Stimulated activated CD4-positive, alpha-beta T cell treated with anti-CD3 and anti-CD28 coated beads, Interleukin-12 subunit alpha, Interleukin-12 subunit beta, amount 100 ng/mL, for 24 hours (primary cell): ENCODE measurements around the gene MRPL53.
"Not testable (repeated sequence)": the region's sequence is repeated elsewhere in the genome, so short reads cannot be mapped to it uniquely, and the experiment has no call there.

ENCODE experiments used
- DNase-seq, 2 experiments: peaks; one replicate each; pipeline ENCODE4 v3.0.0-alpha.2; 2020; ENCODE audit warnings: low read depth in 2 of 2

The MRPL53 gene

DNA sequence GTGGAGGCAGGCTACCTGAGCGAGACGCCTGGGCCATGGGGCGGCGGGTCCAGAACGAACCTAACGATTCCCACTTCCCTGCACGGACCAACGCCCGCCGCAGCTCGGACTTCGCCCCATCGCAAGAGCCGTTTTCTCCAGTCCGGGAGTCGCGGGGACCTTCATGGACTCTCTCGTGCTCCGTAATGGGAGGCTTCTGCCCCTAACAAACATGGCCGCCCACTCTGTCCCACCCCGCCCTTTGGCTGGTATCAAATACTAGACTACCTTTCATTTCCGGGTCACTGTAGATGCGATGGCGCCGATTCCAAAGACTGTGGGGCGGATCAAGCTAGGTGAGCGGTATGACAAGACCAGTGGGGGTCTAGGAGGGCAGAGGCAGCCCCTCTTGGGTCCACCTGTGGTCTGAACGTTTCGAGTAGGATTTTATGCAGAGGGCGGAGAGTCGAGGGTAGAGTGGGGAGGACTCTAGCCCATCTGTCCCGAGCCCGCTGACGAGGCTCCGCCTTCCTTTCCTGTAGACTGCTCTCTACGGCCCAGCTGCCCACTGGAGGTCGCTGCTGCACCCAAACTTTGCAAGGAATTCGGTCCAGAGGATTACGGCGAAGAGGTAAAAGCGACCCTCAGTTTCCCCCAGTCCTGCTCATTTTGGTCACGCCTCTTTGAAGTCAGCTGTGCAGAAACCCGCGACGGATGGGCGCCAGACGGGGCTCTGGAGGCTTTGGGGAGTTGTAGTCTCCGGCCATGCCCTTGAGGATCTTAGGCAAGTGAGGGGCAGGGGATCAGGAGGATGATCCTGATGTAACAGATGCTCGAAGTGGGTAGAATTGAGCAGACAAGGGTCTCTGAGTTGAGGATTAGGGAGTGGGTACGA is 10.6 kb upstream of the MRPL53 start, which contains the start of the genes CCDC142 and TTC31:
Gene CCDC142, minus strand, starts transcription at position 198 of the 874 bp plus-strand sequence. Its CDS starts 161 bp downstream, at position 37.
Gene TTC31, plus strand, starts transcription at position 281 of the 874 bp plus-strand sequence. Its CDS starts 15 bp downstream, at position 296.
- peak; percentile 85 to 93 for DNase-seq

DNA sequence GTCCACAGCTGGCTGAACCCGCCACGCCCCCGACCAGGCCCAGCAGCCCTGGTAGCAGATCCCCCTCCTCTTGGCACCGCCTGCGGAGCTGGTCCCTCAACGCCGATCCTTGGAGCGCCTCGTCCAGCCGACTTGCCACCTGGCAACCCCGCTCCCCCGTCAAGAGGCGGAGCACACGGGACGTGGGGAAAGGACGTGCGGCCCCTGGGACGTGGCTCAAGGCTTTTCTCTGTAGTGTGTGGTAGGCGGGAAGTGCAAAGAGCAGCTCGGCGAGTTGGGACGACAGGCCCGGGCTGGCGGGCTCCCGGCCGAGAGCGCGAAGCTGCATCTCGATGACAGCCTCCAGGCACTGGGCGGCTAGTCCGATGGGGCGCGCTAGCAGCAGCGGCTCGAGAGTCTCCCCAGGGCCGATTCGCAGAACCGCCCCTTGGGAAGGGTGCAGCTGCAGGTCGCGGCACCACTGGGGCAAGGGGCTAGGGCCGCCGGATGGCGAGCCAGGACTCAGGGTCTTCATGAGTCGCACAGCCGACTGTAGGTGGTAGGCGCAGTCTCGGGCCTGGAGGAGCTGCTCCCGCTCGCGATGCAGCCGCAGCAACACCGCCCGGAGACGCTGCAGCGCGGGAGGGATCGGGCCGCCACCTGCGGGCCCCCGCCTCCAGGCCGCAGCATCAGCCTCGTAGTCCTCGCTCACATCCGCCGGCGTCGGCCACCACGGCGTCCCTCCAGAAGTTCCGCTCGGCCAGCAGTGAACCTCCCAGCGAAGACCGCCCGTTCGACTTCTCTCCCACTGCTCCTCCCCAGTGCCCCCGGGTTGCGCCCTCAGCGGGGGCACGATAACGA is 9.7 kb upstream of the MRPL53 start:
- no peak for DNase-seq

DNA sequence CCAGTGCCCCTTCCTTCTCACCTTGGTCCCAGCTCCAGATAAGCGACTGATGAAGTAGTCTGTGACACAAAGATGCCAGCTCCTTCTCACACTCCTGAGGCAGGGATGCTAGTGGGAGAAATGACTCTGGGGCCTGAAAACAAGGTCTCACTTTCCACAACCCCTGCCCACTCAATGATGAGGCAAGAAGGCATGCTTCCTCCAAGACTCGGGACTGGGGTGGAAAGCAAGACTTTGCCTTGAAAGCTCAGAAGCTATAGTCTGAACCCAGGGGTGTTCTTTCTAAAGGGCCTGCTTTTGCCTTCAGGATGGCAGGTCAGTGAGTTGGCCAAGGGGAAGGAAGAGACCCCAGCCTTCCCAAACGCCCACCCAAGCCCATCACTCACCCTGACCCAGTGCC is 9.0 kb upstream of the MRPL53 start:
- no peak for DNase-seq

DNA sequence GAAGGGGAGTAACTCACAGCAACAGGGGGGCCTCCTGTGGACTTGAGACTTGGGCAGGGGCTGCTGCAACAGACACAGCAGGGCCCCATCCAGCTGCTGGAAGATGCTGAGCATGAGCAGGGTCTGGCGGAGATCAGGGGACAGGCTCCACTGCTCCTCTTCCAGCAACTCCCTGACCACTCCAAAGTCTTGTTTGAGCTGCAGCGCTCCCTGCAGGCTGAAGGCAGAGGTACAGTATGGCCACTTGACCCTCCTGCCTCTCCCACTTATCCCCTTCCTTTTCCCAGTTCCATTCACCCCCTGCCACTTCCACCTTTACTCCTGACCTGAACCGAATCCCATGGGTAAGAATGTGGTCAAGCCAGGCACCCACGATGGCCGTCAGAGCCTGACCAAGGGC is 2.4 kb upstream of the MRPL53 start:
- no peak for DNase-seq

DNA sequence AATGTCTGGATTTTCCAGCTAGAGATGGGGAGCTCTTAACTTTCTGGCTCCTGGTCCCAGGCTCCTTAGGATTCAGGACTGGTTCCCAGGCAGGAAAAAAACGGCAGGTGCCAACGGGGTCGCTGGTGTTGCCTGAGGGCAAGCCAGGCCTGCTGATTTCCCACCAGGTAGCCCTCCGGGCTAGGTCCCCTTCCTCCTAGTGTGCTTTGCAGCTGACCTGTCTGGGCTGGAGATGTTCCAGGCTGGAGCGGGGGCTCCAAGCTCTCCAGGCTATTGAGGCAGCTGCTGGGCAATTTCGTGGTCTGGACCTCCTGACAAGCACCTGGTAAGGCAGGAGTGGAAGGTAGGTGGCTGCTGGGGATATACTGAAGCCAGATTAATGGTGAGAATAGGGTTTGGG is 2.0 kb upstream of the MRPL53 start:
- no peak for DNase-seq

DNA sequence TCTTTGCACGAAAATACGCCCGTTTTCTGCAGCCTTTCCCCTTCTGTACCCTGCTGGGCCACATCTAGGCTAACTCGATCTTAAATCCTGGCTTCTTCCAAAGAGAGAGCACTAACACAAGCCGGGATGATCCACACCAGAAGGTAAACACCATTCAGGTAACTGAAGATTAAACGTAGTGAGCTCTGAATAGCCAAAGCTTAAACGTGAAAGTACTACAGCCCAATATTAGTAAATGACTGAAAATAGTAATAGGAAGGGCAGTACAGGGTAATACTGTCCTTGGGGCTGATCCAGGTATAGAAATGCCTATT is 422 bp upstream of the MRPL53 start:
- no peak for DNase-seq

DNA sequence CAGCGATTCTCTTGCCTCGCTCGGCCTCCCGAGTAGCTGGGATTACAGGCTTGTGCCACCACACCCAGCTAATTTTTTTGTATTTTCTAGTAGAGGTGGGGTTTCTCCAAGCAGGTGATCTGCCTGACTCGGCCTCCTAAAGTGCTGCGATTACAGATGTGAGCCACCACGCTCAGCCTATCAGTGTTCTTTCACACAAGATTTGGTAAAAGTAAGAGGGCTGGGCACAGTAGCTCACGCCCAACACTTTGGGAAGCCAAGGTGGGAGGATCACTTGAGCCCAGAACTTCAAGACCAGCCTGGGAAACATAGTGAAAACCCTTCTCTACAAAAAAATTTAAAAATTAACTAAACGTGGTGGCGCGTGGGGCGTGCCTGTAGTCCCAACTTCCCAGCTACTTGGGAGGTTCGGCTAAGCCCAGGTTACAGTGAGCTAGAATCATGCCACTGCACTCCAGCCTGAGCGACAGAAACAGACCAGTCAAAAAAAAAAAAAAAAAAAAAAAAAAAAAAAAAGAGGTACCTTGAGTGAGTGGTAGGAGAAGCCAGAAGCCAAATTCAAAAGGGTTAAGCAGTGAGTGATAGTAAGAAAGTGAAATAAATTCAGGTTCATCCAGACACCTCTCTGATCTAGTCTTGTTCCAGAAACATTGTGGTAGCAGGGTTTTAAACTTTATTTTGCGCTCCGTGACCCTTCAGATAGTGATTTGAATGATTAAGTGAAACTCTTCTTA is 981 bp downstream of the MRPL53 start:
- DNase-seq, result no peak

DNA sequence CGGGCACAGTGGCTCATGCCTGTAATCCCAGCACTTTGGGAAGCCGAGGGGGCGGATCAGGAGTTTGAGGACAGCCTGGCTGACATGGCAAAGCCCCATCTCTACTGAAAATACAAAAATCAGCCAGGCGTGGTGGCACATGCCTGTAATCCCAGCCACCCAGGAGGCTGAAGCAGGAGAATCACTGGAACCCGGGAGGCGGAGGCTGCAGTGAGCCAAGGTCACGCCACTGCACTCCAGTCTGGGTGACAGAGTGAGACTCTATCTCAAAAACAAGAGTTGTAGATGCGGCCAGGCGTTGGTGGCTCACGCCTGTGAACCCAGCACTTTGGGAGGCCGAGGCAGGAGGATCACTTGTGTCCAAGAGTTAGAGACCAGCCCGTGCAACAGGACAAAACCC is 1.7 kb downstream of the MRPL53 start:
- DNase-seq, result not testable (repeated sequence)

DNA sequence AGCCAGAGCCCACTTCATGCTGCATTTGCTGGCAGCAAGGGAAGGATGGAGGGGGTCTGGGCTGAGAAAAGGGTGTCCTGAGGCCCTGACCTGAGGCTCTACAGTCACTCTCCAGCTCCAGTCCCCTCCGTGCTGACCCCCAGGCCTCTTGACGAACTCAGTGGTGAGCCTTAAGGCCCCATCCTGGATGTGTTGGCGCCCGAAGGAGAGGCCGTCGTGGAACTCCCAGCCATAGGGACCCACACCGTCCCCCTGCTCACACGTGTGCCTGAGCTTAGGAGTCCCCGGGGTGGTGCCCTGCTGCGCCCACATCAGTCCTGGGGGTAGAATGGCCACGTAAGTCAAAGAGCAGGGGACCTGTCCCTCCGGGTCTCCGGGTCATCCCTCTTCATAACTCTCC is 8.1 kb downstream of the MRPL53 start:
- DNase-seq, result no peak

DNA sequence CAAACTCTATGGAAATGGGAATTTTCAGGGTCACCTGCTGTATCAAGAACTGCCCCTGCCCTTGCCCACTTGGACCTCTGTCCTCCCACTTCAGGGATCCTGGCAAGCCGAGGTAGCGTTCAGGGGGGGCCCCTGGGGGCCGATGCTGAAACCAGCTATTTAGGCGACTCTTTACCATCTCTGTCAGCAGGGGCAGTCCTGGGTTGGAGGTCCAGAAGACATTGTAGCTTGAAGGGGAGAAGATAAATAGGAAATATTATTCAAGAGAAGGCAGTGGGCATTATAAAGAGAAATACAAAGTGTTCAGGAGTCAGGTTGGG is 9.7 kb downstream of the MRPL53 start:
- DNase-seq, result no peak

DNA sequence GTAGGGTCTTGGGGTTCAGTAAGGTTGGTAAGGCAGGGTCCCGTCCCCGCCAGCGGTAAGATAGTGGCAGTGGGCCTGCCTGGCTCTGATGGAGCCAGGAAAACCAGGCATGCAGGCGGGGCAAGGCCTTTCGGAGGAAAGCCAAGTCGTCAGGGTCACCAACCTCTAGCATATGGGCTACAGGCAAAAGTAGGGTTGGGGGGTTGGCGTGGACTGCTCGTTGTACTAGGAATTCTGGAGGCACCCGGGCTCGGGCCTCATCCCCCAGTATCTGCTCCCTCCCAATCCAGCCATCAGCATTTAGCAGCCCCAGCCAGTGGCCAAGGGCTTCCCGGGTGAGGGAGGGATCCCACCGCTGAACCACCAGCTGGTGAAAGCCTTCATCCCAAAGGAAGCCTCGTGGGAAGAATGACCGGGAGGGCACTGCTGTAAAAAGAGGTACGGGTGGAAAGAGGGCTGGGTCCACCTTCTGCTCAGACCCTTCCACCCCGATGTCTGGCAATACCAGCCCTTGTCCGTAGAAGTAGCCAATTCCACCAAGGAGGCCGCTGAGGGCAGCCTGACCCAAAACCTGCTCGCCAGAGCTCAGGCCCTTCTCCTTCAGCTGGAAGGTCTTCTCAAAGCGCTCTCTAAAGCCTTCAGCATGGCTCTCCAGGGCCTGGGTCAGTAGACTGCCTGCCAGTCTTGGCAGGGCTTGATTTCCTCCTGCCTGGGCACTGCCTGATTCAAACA is 10.3 kb downstream of the MRPL53 start:
- DNase-seq, result no peak

DNA sequence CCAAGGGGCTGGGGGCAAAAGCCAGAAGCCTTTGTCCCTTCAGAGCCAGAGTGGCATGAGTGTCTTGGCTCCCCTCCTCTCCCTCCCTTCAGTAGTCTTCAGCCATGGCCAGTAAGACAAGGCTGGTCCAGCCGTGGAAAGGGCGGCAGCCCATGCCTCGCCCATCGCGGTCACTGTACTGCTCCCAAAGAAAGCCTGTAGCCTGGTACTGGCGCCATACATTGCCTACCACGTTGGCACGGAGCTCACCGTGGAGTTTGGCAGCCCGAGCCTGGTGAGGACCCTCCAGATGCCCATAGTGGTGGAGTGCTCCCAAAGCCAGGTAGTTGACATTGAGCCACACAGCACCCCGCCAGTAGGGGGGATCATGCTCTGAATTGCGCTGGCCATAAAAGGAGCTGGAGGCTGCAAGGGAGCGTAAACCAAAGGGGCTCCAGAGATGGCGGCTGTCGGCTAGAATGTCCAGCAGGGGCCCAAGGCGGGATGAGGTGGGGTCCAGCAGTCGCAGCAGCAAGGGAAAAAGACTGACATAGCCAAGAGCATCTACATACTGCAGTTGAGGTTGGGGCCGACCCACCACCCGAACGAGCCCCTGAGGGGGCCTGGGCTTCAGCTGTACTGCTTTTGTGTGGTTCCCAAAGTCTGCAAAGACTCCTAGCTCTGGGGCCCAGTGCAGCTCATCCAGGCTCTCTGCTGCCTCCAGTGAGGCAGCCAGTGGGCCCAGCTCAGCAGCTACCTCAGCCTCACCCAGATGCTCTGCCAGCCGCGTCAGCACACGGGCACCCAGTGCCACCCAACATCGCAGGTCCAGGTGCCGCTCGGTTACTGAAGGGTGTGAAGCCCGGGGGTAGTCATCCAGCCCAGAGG is 11.1 kb downstream of the MRPL53 start:
- DNase-seq, result no peak

DNA sequence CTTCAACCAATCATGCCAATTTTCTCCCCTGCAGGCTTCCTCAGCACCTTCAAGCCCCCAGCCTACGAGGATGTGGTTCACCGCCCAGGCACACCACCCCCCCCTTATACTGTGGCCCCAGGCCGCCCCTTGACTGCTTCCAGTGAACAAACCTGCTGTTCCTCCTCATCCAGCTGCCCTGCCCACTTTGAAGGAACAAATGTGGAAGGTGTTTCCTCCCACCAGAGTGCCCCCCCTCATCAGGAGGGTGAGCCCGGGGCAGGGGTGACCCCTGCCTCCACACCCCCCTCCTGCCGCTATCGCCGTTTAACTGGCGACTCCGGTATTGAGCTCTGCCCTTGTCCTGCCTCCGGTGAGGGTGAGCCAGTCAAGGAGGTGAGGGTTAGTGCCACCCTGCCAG is 12.3 kb downstream of the MRPL53 start:
- not testable (repeated sequence) for DNase-seq

DNA sequence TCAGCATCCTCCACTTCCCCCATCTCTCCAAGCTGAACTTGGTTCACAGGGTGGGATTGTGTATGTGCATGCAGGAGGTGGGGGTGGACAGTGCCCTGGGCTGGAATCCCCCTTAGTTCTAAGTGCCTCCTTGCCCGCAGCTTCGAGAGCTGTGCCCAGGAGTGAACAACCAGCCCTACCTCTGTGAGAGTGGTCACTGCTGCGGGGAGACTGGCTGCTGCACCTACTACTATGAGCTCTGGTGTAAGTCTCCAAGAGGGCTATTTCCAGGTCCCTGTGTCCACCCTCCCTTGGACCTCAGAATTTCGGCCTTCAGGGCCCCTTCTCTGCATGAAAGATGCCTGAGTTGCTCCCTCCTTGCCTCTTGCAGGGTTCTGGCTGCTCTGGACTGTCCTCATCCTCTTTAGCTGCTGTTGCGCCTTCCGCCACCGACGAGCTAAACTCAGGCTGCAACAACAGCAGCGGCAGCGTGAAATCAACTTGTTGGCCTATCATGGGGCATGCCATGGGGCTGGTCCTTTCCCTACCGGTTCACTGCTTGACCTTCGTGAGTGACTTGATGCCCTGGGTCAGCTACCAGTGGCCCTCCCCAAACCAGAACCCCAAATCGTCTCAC is 12.9 kb downstream of the MRPL53 start:
- DNase-seq, result not testable (repeated sequence)

DNA sequence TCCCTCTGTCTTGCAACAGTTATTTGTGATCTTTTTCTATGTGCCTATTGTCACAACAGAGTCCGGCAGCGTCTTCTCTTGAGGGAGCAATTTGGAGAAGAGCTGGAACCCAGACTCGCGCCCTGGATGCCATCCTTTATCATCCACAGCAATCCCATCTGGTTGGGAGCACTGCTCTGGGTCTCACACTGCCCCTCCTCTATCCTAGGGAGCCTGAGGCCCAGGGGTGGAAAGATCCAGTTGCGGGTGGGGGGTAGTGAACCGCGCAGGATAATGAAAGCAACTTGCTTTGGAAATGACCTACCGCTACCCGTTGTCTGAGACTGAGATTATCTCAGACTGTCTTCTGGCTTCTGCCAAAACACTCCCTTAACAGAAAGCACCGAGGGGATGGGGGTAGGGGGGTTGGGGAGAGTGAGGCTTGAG is 13.5 kb downstream of the MRPL53 start:
- DNase-seq, result no peak

DNA sequence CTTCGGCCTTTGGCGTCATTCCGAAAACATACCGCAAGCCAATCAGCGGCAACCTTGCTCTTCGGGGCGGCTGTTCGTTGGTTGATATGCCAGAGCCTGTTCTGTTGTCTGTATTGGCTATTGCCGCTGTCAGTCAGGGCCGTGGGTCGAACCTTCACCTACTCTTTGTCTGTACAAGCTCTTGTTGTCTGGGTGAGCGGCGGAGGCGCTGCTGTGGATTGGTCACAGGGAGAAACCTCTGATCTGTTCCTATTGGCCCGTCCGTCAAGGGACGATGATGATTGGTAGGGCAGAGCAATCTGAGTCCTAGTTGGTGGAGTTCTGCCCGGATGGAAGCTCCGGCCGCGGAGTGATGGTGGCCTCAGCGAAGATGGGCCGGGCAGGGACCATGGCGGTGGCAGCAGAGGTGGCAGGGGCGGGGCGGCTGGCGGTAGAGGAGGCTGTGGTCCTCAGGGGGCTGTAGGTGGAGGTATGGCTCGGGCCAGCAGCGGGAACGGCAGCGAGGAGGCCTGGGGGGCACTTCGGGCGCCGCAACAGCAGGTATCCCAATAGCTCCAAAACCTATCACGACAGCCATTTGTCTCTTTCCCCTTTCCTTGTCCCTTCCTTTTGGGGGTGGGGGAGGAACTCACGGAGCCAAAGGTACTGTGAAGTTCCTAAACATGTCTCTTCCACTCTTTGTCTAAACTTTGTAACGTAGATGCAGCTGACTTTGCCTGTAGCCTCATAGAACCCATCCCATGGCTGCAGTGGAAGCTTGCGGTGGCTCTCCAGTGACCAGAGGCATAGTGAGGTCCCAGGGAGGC is 14.1 kb downstream of the MRPL53 start, which contains the start of gene WBP1:
Gene WBP1, plus strand, starts transcription at position 307 of the 806 bp plus-strand sequence. Its CDS starts 165 bp downstream, at position 472.
- DNase-seq, result peak; percentile 98 to 99

DNA sequence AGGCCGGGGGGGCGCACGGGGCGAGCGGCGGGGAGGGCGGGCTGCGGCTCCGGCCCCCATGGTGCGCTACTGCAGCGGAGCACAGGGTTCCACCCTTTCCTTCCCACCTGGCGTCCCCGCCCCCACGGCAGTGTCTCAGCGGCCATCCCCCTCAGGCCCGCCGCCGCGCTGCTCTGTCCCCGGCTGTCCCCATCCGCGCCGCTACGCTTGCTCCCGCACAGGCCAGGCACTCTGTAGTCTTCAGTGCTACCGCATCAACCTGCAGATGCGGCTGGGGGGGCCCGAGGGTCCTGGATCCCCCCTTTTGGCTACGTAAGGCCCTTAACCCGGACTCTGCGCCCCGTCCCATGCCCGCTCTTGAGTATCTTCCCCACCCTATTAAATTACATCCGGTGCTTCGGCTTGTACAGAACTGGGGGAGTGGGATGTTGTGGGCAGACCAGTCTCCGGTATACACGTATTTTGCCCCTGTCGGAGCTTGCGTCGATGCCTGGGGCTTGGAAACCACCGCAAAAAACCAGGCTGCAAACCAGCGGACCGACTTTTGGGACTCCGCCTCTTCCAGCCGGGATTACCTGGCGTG is 14.8 kb downstream of the MRPL53 start:
- DNase-seq, result peak; percentile 56 to 74

DNA sequence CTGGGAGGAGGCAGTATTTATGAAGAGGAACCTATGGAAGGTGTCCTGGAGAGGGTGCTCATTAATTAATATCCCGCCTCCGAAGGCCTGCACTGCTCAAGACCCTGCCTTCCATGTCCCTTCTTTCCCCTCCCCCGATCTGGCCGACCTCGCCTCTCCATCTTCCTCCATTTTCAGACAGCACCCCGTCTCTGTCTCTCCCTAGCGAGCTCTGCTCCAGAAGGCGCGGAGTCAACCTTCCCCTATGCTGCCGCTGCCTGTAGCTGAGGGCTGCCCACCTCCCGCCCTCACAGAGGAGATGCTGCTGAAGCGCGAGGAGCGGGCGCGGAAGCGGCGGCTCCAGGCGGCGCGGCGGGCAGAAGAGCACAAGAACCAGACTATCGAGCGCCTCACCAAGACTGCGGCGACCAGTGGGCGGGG is 15.3 kb downstream of the MRPL53 start:
- DNase-seq, result no peak
